D721Med (cell line): ENCODE measurements around the gene ASIC3.
"Not testable (repeated sequence)": the region's sequence is repeated elsewhere in the genome, so short reads cannot be mapped to it uniquely, and the experiment has no call there.

Experiments
- DNase-seq: peaks from one replicate; pipeline ENCODE4 v3.0.0; 2011; ENCODE audit warnings: low spot score; ENCODE audit not compliant: insufficient read length
- FAIRE-seq: peaks from 2 replicates; lab custom pipeline; 2011; peaks lifted over from hg19 to GRCh38; lab: Jason Lieb, UNC
- TF ChIP-seq, protein P1 (sequence below): IDR thresholded peaks from 2 replicates; pipeline ENCODE4 v1.5.1; 2012; ENCODE audit warnings: mild to moderate bottlenecking, control low read depth; ENCODE audit not compliant: insufficient read depth; ENCODE audit errors: missing control alignments

ASIC3 gene

DNA sequence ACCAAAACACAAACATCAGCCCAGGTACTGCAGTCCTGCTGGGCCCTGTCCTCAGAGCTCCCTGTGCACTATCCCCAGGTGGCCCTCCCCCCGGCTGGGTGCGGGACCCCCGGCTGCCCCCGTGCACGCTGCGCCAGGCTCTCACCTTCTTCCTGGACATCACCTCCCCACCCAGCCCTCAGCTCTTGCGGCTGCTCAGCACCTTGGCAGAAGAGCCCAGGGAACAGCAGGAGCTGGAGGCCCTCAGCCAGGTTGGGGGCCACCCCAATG is 38.4 kb upstream of the ASIC3 start:
- no peak for FAIRE-seq
- no peak for DNase-seq
- TF ChIP-seq, protein P1, sequence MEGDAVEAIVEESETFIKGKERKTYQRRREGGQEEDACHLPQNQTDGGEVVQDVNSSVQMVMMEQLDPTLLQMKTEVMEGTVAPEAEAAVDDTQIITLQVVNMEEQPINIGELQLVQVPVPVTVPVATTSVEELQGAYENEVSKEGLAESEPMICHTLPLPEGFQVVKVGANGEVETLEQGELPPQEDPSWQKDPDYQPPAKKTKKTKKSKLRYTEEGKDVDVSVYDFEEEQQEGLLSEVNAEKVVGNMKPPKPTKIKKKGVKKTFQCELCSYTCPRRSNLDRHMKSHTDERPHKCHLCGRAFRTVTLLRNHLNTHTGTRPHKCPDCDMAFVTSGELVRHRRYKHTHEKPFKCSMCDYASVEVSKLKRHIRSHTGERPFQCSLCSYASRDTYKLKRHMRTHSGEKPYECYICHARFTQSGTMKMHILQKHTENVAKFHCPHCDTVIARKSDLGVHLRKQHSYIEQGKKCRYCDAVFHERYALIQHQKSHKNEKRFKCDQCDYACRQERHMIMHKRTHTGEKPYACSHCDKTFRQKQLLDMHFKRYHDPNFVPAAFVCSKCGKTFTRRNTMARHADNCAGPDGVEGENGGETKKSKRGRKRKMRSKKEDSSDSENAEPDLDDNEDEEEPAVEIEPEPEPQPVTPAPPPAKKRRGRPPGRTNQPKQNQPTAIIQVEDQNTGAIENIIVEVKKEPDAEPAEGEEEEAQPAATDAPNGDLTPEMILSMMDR, result no peak

DNA sequence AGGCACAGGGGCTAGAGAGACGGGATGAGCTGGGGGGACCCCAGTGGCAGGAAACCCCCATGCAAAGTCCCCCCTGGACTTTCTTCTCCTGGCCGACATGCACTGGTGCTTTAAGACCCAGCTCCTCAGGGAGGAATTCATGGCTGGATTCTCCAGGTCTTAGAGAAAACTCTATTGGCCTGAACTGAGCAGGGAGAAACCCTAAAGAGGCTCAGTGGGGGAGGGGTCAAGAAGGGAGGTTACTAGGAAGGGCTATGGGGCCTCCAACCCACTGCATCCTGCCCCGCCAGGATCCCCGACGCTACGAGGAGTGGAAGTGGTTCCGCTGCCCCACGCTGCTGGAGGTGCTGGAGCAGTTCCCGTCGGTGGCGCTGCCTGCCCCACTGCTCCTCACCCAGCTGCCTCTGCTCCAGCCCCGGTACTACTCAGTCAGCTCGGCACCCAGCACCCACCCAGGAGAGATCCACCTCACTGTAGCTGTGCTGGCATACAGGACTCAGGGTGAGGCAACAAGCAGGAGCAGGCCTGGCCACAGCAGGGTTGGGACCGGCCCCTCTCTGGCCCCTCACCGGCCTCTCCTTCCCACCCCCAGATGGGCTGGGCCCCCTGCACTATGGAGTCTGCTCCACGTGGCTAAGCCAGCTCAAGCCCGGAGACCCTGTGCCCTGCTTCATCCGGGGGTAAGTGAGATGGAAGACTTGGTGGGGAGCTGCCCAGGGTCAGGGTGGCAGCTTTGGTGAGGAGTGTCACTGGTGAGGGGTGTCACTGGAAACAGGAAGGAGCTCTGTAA is 37.8 kb upstream of the ASIC3 start:
- no peak for FAIRE-seq
- DNase-seq, result no peak
- TF ChIP-seq, protein P1, result no peak

DNA sequence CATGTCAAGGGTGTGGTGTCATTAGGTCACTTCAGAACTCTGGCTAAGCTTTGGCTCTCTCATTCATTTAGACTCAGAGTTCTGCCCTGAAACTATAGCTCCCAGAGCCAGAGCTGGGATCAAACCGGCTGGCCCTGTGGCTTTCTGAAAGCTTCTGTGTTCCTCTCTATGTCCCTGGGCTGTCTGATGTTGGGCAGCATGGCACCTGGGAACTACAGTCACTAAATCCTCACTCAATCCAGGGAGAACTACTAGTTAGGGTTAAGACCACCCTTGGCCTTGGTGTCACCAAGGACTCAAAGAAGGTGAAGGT is 37.3 kb upstream of the ASIC3 start:
- TF ChIP-seq, protein P1, result no peak
- FAIRE-seq (no peak), DNase-seq (no peak)

DNA sequence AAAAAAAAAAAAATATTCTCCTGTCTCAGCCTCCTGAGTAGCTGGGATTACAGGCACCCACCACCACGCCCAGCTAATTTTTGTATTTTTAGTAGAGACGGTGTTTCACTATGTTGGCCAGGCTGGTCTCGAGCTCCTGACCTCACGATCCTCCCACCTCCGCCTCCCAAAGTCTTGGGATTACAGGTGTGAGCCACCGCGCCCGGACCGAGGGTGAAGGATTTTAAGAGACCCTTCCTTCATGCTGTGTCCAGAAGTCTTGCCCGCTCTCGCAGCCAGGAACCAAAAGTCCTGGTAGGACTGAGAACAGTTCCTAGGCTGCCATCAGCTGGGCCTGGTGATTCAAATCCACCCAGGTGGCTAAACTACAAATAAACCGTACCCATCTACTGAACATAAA is 36.7 kb upstream of the ASIC3 start:
- not testable (repeated sequence) for FAIRE-seq, DNase-seq

DNA sequence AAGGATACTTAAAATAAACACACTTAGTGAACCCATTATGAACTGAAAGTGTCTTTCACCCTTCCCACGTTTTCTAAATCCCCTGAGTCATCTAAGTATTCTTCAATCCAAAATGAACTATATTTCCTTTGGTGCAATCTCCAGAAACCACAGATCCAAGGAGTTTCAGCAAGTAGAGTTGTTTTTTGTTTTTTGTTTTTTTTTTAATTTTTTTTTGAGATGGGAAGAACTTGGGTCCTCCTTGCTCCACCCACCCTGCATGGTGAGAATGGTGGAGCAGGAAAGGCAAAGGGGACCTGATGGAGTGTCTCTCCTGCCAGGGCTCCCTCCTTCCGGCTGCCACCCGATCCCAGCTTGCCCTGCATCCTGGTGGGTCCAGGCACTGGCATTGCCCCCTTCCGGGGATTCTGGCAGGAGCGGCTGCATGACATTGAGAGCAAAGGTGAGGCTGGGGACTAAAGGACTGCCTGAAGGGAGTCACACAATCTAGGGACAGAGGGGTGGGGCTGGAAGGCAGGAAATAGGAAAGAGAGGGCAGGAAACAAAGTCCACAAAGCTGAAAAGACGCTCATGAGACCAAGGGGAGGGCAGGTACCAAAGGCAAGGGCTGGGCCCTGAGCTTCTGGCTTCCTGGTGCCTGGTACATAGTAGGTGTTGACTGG is 36.2 kb upstream of the ASIC3 start:
- FAIRE-seq (no peak), DNase-seq (no peak)
- TF ChIP-seq, protein P1, result no peak

DNA sequence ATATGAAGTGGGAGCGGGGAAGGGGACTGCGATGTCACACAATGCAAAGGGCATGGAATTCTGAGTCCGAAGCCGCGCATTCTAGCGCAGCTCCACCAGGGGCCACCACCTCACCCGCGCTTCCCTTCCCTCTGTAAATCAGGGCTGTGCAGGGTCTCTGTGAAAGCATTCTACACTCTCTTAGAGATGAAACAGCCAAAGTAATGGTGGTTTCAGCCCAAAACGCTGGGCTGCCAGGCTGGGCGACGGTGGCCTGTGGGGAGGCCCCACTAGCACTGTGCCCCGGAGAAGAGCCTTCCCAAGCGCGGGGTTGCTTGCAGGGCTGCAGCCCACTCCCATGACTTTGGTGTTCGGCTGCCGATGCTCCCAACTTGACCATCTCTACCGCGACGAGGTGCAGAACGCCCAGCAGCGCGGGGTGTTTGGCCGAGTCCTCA is 35.4 kb upstream of the ASIC3 start:
- FAIRE-seq (no peak), DNase-seq (peak; percentile 73)

DNA sequence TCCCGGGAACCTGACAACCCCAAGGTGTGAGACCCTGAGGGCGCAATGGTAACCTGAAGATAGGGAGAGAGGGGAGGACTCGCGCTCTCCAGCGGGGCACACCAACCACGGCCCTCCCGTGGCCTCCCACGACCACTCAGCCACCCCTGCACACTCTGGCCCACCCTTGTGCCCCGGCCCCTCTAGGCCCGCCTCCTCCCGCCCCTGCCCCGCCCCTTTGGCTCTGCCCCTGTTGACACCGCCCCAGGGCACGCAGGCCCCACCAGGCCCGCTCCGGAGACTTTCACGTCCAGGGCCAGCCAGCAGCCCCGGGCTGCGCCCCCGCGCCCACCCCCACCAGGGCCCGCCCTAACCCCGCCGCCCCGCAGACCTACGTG is 35.0 kb upstream of the ASIC3 start:
- no peak for FAIRE-seq
- no peak for DNase-seq
- TF ChIP-seq, protein P1, result no peak

More for the DNA sequence above, 35.4 kb upstream of the ASIC3 start:
- TF ChIP-seq, protein P1, result peak; percentile 42
